ENCODE data around the gene EPSTI1.

Gene EPSTI1

DNA sequence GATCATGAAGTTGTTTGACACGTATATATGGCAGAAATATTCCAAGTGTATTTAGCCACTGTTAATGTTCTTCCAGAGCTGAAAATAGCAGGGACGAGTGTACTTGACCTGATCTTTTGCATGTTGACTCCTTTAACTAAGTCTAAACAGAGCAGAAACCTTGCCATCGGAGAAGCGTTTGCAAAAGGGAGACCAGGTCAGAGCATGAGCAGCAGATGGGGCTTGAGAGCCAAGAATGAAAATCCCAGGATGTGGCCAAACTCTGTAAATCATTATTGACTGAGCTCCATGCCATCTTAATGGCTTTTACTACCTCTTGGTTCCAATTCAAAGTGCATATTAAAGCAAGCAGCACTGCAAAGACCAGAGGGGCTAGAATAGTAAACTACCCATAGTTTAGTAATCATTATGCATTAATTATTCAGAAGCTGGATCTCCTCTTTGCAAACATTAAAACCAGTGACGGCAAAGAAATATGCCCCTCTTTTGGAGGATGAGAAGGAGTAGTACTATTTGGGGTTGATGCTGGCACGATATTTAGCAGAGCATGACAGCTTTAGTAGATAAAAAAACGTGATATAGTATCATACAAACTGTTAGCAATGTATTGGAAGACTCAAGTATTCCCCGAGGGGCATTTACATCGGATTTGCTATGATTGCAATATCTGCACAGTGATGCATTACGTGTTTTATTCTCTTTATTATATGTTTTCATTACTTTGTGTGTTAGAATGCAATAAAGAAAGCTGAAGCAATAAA, 154.9 kb downstream of the EPSTI1 start:
- DNase-seq: no peak

Measured in SW 1271 (cell line).